Astrocyte (in vitro differentiated cells and primary cell): ENCODE data around the gene FAM53A. TPM values are rescaled to one million over a fixed set of nuclear protein-coding genes. Genes with fewer than 3 reads are reported as not detected.

ENCODE experiments used
- DNase-seq: peaks from one replicate; pipeline ENCODE4 v3.0.0-alpha.2; 2010; ENCODE audit warnings: low read depth
- FAIRE-seq: peaks from 2 replicates; lab custom pipeline; 2011; peaks lifted over from hg19 to GRCh38; lab: Jason Lieb, UNC
- H2AFZ ChIP-seq: 2 replicates; pipeline ENCODE4 v1.6.0; 2012; ENCODE audit warnings: low read depth, low read length, inconsistent platforms
- H3K27ac ChIP-seq: 2 replicates; pipeline ENCODE4 v1.5.1; 2011; ENCODE audit warnings: low read depth, low read length, inconsistent platforms
- H3K27me3 ChIP-seq: 2 replicates; pipeline ENCODE4 v1.6.0; 2011; ENCODE audit warnings: low read length, inconsistent platforms; ENCODE audit not compliant: insufficient read depth
- H3K36me3 ChIP-seq: 2 replicates; pipeline ENCODE4 v1.5.1; 2011; ENCODE audit warnings: low read length, inconsistent platforms; ENCODE audit not compliant: insufficient read depth
- H3K4me1 ChIP-seq: 2 replicates; pipeline ENCODE4 v1.5.1; 2011; ENCODE audit warnings: low read length, inconsistent platforms; ENCODE audit not compliant: insufficient read depth
- H3K4me2 ChIP-seq: 2 replicates; pipeline ENCODE4 v1.6.0; 2012; ENCODE audit warnings: low read length, inconsistent platforms
- H3K4me3 ChIP-seq: 2 replicates; pipeline ENCODE4 v1.5.1; 2011; ENCODE audit warnings: low read depth, mild to moderate bottlenecking, low read length, inconsistent platforms; ENCODE audit not compliant: insufficient read depth
- H3K79me2 ChIP-seq: 2 replicates; pipeline ENCODE4 v1.6.0; 2012; ENCODE audit warnings: mild to moderate bottlenecking, low read length, inconsistent platforms; ENCODE audit not compliant: insufficient read depth
- H3K9ac ChIP-seq: 2 replicates; pipeline ENCODE4 v1.6.0; 2012; ENCODE audit warnings: mild to moderate bottlenecking, low read length, inconsistent platforms
- H3K9me3 ChIP-seq: 2 replicates; pipeline ENCODE4 v1.5.1; 2012; ENCODE audit warnings: low read depth, mild to moderate bottlenecking, low read length, inconsistent platforms; ENCODE audit not compliant: insufficient read depth
- H4K20me1 ChIP-seq: 2 replicates; pipeline ENCODE4 v1.6.0; 2012; ENCODE audit warnings: low read length, inconsistent platforms; ENCODE audit not compliant: insufficient read depth
- H3K27ac Mint-ChIP-seq: one replicate; pipeline ENCODE4 v1.8.0; 2021; ENCODE audit warnings: mild to moderate bottlenecking, mixed read lengths; ENCODE audit not compliant: unreplicated experiment
- H3K27me3 Mint-ChIP-seq: one replicate; pipeline ENCODE4 v1.8.0; 2021; ENCODE audit warnings: low read depth, mixed read lengths; ENCODE audit not compliant: unreplicated experiment
- H3K36me3 Mint-ChIP-seq: one replicate; pipeline ENCODE4 v1.8.0; 2021; ENCODE audit warnings: low read depth, mixed read lengths; ENCODE audit not compliant: unreplicated experiment
- H3K4me1 Mint-ChIP-seq: one replicate; pipeline ENCODE4 v1.8.0; 2021; ENCODE audit warnings: low read depth, mixed read lengths; ENCODE audit not compliant: unreplicated experiment
- H3K4me3 Mint-ChIP-seq: one replicate; pipeline ENCODE4 v1.8.0; 2021; ENCODE audit warnings: mild to moderate bottlenecking, moderate library complexity, mixed read lengths; ENCODE audit not compliant: unreplicated experiment
- H3K9me3 Mint-ChIP-seq: one replicate; pipeline ENCODE4 v1.8.0; 2021; ENCODE audit warnings: mild to moderate bottlenecking, mixed read lengths; ENCODE audit not compliant: unreplicated experiment
- CTCF ChIP-seq: IDR thresholded peaks from 2 replicates; pipeline ENCODE4 v1.5.1; 2011; ENCODE audit warnings: low read depth, mild to moderate bottlenecking, inconsistent platforms, low read length, moderate library complexity; ENCODE audit not compliant: insufficient read depth
- EZH2 ChIP-seq: IDR thresholded peaks from 2 replicates; pipeline ENCODE4 v1.6.1; 2012; ENCODE audit warnings: mild to moderate bottlenecking, low read length, inconsistent platforms; ENCODE audit not compliant: insufficient read depth
- total RNA-seq: library from RNA; stranded (reverse); gene quantifications from 2 replicates; pipeline ENCODE4 v1.2.1, GENCODE V29; 2021

Gene FAM53A
- total RNA-seq, 1 donor from 2014 or later = 2.1 TPM

- H3K4me2 ChIP-seq = peak overlapping the region; percentile 92
- H3K9me3 ChIP-seq = no peaks in the 10 kb centered on the region
- H3K27me3 ChIP-seq = no peaks in the 10 kb centered on the region
- TF ChIP-seq CTCF = no peak
- TF ChIP-seq EZH2 = no peak
- peak overlapping the region; percentile 50 for H3K27ac ChIP-seq
- no peak overlapping the region for H3K27ac Mint-ChIP-seq
- H3K4me3 ChIP-seq = peak overlapping the region; percentile 71
- H3K4me1 Mint-ChIP-seq = peaks cover 23% of the 10 kb centered on the region
- peaks cover 2% of the 10 kb centered on the region for H3K36me3 Mint-ChIP-seq
- H3K4me3 Mint-ChIP-seq = peak overlapping the region; percentile 89
- peaks cover 78% of the 10 kb centered on the region for H3K79me2 ChIP-seq
- H4K20me1 ChIP-seq = peaks cover 44% of the 10 kb centered on the region
- H2AFZ ChIP-seq = no peak overlapping the region
- no peaks in the 10 kb centered on the region for H3K27me3 Mint-ChIP-seq
- no peak for FAIRE-seq
- H3K36me3 ChIP-seq = peaks cover 4% of the 10 kb centered on the region
- peaks cover 30% of the 10 kb centered on the region for H3K4me1 ChIP-seq
- no peak for DNase-seq
- H3K9ac ChIP-seq = peak overlapping the region; percentile 81
- H3K9me3 Mint-ChIP-seq = no peaks in the 10 kb centered on the region
Observed at GRCh38 chr4:1721666-1722550, 37.8 kb upstream of the FAM53A start.

GRCh38 chr4:1721003-1721665 is 37.0 kb upstream of the FAM53A start, which contains the start of the genes TACC3 and TMEM129:
Gene TACC3 (plus strand): TSS chr4:1721521. CDS start chr4:1723422, 1,901 bp downstream.
Gene TMEM129 (minus strand): TSS chr4:1721323. CDS start chr4:1720837, 486 bp downstream.
- Histone ChIP-seq H3K9me3 (no peaks in the 10 kb centered on the region), H3K4me3 (peak within 1 kb of the TSS; percentile 71), H3K4me2 (peak within 1 kb of the TSS; percentile 100), H3K4me1 (peaks cover 24% of the 10 kb centered on the region), H3K27me3 (no peaks in the 10 kb centered on the region), H4K20me1 (peaks cover 44% of the 10 kb centered on the region), H3K79me2 (peaks cover 82% of the 10 kb centered on the region), H3K36me3 (peaks cover 4% of the 10 kb centered on the region), H2AFZ (peak within 1 kb of the TSS; percentile 88), H3K9ac (peak within 1 kb of the TSS; percentile 83), H3K27ac (peak within 1 kb of the TSS; percentile 58)
- peak within 1 kb of the TSS; percentile 53 for H3K27ac Mint-ChIP-seq
- no peaks in the 10 kb centered on the region for H3K27me3 Mint-ChIP-seq
- TF ChIP-seq EZH2 (no peak), CTCF (no peak)
- FAIRE-seq = no peak
- H3K9me3 Mint-ChIP-seq = no peaks in the 10 kb centered on the region
- H3K4me3 Mint-ChIP-seq = peak within 1 kb of the TSS; percentile 89
- peaks cover 17% of the 10 kb centered on the region for H3K4me1 Mint-ChIP-seq
- peaks cover 2% of the 10 kb centered on the region for H3K36me3 Mint-ChIP-seq
- peak; percentile 73 for DNase-seq
